Right lobe of liver (tissue), 4 donors: ENCODE measurements around the gene LTO1.

Experiments used
- CTCF ChIP-seq, 4 donors: fragments of 200-600 bp in 3 of 4; fragments of 450-650 bp in 1 of 4; IDR thresholded peaks; one replicate each; pipeline versions ENCODE4 v1.5.1 to v1.8.0; 2016 to 2022; ENCODE audit warnings: antibody characterized with exemption in 4 of 4, mild to moderate bottlenecking in 2 of 4
- POLR2A ChIP-seq: fragments of 450-650 bp; IDR thresholded peaks from one replicate; pipeline ENCODE4 v1.6.1; 2017; ENCODE audit warnings: antibody characterized with exemption, mild to moderate bottlenecking
- donor health status: DM: no; HTN: no; CAD: no.
- donor health status: DM: no; HTN: no; CAD: no.
- donor health status: DM: no; HTN: yes; CAD: no.

GRCh38 chr11:69657911-69658625 lies 17.1 kb downstream of the LTO1 start:
- no peak for TF ChIP-seq CTCF (IDR thresholded peaks at IDR 0.05)
- TF ChIP-seq POLR2A, result no peak
